ENCODE results near the gene S100B. TPM values are rescaled to one million over a fixed set of nuclear protein-coding genes. Genes with fewer than 3 reads are reported as not detected.

Gene S100B
- total RNA-seq, 1 experiment from 2014 or later, result not detected

DNA sequence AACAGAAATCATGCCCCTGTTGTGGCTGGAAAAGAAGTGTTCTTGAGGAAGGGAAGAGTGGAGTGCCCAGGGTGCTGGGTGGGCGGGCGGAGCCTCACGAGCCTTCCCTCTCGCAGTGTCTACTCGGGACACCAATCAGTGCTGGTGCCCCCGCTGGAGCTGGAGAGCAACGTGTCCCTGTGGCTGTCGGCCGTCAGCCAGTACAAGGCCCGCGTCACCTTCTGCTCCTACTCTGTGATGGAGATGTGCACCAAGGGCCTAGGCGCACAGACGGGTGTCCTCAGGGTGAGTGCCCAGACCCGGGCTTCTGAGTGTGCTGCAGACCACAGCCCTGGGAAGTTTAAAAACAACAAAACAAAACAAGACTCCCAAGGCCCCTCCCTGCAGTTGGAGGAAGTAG, 47.4 kb downstream of the S100B start:
- DNase-seq (ENCODE audit: low read depth in 1 of 2, low spot score in 2 of 2), result peak in 1 of 2 experiments; percentile 35
- Histone ChIP-seq H3K4me3 (no peak overlapping the region), H3K36me3 (peaks cover 78% of the 10 kb centered on the region), H3K27me3 (replicated peaks) (no peaks in the 10 kb centered on the region), H3K9me3 (replicated peaks) (no peaks in the 10 kb centered on the region), H3K4me1 (replicated peaks) (no peaks in the 10 kb centered on the region), H3K27ac (no peak overlapping the region)

DNA sequence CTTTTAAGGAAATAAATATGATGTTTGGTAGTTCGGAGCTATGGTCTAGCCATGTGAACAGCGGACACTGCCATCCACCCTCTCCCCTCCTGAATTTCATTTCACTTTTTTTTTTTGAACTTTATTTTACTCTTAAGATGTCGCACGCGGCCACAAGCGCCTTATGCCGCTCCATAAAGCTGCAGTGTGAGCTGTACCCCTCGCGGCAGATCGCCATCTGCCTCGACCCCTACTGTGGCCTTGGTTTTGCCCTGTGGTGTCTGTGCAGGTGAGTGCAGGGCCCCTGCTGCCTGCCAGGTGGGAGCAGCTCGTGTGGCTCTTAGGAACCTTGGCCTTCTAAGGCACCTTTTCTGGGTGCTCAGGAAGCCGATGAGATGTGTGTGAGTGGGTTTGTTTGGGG, 48.1 kb downstream of the S100B start:
- DNase-seq (ENCODE audit: low read depth in 1 of 2, low spot score in 2 of 2), result no peak
- Histone ChIP-seq H3K4me3 (no peak overlapping the region), H3K36me3 (peaks cover 80% of the 10 kb centered on the region), H3K27ac (no peak overlapping the region), H3K4me1 (replicated peaks) (no peaks in the 10 kb centered on the region), H3K9me3 (replicated peaks) (no peaks in the 10 kb centered on the region), H3K27me3 (replicated peaks) (no peaks in the 10 kb centered on the region)

DNA sequence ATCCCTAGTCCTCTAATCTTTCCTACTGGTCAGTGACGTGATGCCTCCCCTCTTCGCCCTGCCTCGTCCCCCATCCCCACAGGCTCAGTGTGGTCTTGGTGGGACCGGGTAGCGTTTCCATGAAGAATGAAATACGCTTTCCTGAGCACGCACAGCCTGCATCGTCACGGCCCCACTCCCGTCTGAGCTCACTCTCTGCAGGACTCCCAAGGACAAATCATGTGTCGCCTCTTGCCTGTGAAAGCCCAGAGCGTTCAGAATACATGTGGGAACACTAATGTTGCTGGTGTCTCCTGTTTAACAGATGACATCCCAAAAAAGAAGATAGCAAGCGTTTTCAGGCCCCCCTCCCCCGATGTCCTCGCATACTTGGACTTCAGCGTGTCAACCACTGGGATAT, 49.2 kb downstream of the S100B start:
- peak in 1 of 2 experiments; percentile 31 for DNase-seq (ENCODE audit: low read depth in 1 of 2, low spot score in 2 of 2)
- Histone ChIP-seq H3K27me3 (replicated peaks) (no peaks in the 10 kb centered on the region), H3K27ac (no peak overlapping the region), H3K4me1 (replicated peaks) (no peaks in the 10 kb centered on the region), H3K9me3 (replicated peaks) (no peaks in the 10 kb centered on the region), H3K36me3 (peaks cover 77% of the 10 kb centered on the region), H3K4me3 (no peak overlapping the region)

DNA sequence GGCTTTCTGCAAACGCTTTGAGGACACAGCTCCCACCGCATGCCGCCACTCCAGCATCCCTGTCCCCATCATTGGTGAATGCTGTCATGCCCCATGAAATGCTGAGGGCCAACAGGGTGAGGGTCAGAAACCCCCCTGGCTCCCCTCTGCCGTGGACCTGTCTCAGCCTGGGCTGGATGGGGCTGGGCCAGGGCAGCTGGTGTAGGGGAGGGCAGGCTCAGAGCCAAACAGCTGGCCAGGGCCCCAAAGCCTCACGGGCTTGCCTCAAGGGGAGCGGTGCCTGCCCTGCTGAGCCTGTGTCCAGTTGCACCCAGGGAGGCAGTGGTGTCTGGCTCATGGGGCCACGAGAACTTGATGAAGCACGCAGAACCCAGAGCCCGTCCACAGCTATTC, 49.7 kb downstream of the S100B start:
- Histone ChIP-seq H3K36me3 (peaks cover 77% of the 10 kb centered on the region), H3K27ac (no peak overlapping the region), H3K4me3 (no peak overlapping the region), H3K27me3 (replicated peaks) (no peaks in the 10 kb centered on the region), H3K4me1 (replicated peaks) (no peaks in the 10 kb centered on the region), H3K9me3 (replicated peaks) (no peaks in the 10 kb centered on the region)
- DNase-seq (ENCODE audit: low read depth in 1 of 2, low spot score in 2 of 2), result peak in 1 of 2 experiments; percentile 26

DNA sequence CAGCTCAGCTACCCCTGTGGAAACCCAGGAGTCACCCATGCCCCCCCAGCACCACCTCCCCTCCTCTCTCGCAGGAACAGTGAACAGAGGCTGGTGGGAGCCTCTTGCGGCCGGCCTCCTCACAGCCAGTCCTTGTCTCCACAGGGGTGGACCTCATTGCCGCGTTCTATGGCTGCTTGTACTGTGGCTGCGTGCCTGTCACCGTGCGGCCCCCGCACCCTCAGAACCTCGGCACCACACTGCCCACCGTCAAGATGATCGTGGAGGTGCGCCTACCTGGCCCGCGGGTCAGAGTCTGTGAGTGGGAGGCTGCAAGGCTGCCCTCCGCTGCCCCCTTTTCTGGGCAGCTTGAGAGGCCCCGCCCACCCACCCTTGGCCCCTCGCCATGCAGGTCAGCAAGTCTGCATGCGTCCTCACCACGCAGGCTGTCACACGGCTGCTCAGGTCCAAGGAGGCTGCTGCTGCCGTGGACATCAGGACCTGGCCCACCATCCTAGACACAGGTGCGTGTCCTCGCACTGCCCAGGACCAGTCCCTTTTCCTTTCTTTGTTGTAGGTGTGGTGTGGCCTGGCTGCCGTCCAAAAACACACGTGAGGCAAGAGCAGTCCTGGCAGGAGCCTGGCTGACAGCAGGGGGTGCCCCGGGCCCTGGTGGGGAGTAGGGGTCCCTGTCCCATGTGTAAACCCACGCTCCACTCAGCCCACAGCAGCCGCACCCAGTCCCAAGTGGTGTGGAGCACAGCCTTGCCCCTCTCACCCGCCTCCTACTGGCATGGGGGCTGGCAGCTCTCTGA, 50.3 kb downstream of the S100B start:
- Histone ChIP-seq H3K27ac (no peak overlapping the region), H3K4me1 (replicated peaks) (no peaks in the 10 kb centered on the region), H3K4me3 (no peak overlapping the region), H3K9me3 (replicated peaks) (no peaks in the 10 kb centered on the region), H3K27me3 (replicated peaks) (no peaks in the 10 kb centered on the region), H3K36me3 (peaks cover 77% of the 10 kb centered on the region)
- peak in 1 of 2 experiments; percentile 45 for DNase-seq (ENCODE audit: low read depth in 1 of 2, low spot score in 2 of 2)

DNA sequence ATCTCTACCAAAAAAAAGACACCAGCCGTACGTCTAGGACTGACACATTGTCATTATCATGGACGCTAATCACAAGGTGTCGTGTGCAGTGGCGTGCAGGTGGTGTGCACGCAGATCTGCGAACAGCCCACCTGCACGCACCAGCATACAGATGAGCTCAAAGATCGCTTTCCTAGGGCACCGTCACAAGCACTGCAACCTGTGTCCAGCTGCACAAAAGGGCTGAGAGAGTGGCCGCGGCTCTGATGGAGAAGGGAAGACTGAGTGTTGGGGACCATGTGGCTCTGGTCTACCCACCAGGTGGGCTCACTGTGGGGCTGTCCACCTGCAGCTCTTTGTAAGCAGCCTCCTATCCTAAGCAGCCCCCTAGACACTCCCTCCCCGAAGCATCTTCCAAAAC, 50.9 kb downstream of the S100B start:
- no peaks in the 10 kb centered on the region for H3K9me3 ChIP-seq (replicated peaks)
- no peak overlapping the region for H3K27ac ChIP-seq
- no peak for DNase-seq (ENCODE audit: low read depth in 1 of 2, low spot score in 2 of 2)
- no peaks in the 10 kb centered on the region for H3K4me1 ChIP-seq (replicated peaks)
- H3K36me3 ChIP-seq, result peaks cover 76% of the 10 kb centered on the region
- no peaks in the 10 kb centered on the region for H3K27me3 ChIP-seq (replicated peaks)
- no peak overlapping the region for H3K4me3 ChIP-seq

DNA sequence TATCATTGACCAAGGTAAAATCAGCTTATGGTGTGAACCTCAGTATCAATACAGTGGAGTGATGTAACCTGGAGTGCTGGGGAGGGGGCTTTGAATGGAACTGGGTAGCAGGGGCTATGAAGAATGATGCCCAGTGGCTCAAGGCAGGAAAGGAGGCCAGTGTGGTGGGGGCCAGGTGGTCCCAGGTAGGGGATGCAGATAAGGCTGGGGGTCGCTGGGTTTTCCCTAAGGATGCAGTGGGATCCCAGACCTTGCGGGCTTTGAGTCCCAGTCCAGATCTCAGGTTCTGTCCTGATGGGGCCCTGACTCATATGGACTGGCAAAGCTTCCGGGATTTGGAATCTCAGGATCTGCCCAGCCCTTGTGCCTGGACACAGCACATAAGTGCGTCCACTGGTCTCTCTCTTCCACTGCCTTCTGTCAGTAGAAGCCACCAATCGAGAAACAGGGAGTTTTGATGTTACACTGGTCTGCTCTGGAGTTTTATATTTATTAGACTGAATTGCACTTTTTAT, 52.0 kb downstream of the S100B start:
- no peak overlapping the region for H3K4me3 ChIP-seq
- no peak overlapping the region for H3K27ac ChIP-seq
- H3K27me3 ChIP-seq (replicated peaks), result no peaks in the 10 kb centered on the region
- H3K4me1 ChIP-seq (replicated peaks), result no peaks in the 10 kb centered on the region
- no peak for DNase-seq (ENCODE audit: low read depth in 1 of 2, low spot score in 2 of 2)
- H3K9me3 ChIP-seq (replicated peaks), result no peaks in the 10 kb centered on the region
- H3K36me3 ChIP-seq, result peaks cover 84% of the 10 kb centered on the region

DNA sequence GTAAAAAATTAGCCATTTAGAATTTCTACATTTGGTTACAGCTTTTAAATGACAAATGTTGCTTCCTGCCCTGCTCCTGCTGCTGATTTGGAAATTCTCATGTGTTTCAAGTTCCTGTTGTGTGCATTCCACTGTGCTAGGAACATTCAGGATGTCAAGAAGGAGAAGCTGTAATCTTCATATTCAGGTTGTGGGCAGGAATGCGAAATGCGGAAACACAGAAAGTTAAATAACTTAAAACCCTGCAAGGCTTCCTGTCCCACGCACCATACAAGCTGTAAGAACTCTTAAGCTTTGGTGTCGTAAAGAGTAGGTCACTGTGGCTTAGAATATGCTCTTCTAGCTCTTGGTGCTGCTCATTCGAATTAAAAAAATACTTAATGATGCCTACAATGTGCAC, 52.6 kb downstream of the S100B start:
- no peaks in the 10 kb centered on the region for H3K9me3 ChIP-seq (replicated peaks)
- no peaks in the 10 kb centered on the region for H3K27me3 ChIP-seq (replicated peaks)
- DNase-seq (ENCODE audit: low read depth in 1 of 2, low spot score in 2 of 2), result no peak
- H3K36me3 ChIP-seq, result peaks cover 80% of the 10 kb centered on the region
- H3K4me3 ChIP-seq, result no peak overlapping the region
- no peak overlapping the region for H3K27ac ChIP-seq
- no peaks in the 10 kb centered on the region for H3K4me1 ChIP-seq (replicated peaks)

DNA sequence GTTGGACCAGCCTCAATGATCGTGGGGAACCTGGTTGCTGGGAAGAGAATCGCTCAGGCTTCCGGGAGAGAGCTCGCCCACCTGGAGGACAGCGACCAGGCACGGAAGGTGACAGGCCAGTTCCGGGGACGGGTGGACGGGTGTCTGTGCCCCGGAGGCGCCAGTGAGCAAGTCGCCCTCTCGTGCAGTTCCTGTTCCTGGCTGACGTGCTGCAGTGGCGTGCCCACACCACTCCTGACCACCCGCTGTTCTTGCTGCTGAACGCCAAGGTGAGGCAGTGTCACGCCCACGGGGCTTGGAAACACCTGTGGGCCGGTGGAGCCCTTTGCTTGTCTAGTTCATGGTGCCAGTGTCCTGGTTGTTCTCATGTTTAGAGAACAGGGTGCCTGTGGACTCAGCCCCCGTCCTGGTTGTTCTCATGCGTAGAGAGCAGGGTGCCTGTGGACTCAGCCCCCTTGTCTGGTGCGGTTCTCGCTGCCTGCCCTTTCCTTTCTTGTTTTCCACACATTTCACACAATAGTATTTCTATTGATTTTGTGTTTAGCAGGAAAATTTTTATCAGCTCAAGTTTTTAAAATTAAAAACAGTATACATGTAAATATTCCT, 53.1 kb downstream of the S100B start:
- peak in 1 of 2 experiments; percentile 33 for DNase-seq (ENCODE audit: low read depth in 1 of 2, low spot score in 2 of 2)
- H3K9me3 ChIP-seq (replicated peaks), result no peaks in the 10 kb centered on the region
- H3K27me3 ChIP-seq (replicated peaks), result no peaks in the 10 kb centered on the region
- H3K4me1 ChIP-seq (replicated peaks), result no peaks in the 10 kb centered on the region
- H3K27ac ChIP-seq, result no peak overlapping the region
- H3K4me3 ChIP-seq, result no peak overlapping the region
- H3K36me3 ChIP-seq, result peaks cover 80% of the 10 kb centered on the region

DNA sequence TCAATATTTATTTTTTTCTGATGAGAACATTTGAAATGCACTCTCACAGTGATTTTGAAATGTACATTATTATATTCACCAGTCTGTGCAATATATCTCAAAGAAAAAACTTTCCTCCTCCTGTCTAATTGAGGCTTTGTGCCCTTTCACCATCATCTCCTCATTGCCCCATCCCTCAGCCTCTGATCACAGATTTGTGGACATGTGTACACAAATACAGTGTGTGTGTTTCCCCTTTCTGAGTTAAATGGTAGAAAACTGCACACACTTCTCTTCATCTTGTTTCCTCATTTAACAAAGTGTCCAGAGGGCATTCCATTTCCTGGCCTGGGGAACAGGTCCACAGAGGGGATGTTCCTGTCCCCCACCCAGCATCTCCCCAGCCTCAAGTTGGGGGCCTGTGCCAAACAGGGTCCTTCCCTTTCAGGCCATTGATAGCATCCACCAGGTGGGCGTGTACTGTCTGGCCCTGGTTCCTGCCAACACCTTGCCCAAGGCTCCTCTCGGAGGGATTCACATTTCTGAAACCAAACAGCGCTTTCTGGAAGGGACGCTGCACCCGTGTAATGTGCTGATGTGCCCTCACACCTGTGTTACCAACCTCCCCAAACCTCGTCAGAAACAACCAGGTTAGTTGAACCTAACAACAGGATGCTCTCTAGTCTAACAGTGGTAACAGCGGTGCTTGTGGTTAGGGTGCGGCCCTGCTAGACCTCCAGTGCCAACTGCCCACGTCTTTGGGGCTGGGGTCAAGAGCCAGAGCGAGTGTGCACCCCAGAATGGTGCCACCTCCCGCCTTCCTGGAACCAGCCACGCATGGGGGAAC, 54.6 kb downstream of the S100B start:
- no peaks in the 10 kb centered on the region for H3K4me1 ChIP-seq (replicated peaks)
- H3K9me3 ChIP-seq (replicated peaks), result no peaks in the 10 kb centered on the region
- H3K36me3 ChIP-seq, result peaks cover 86% of the 10 kb centered on the region
- H3K27ac ChIP-seq, result no peak overlapping the region
- no peaks in the 10 kb centered on the region for H3K27me3 ChIP-seq (replicated peaks)
- H3K4me3 ChIP-seq, result no peak overlapping the region
- no peak for DNase-seq (ENCODE audit: low read depth in 1 of 2, low spot score in 2 of 2)

DNA sequence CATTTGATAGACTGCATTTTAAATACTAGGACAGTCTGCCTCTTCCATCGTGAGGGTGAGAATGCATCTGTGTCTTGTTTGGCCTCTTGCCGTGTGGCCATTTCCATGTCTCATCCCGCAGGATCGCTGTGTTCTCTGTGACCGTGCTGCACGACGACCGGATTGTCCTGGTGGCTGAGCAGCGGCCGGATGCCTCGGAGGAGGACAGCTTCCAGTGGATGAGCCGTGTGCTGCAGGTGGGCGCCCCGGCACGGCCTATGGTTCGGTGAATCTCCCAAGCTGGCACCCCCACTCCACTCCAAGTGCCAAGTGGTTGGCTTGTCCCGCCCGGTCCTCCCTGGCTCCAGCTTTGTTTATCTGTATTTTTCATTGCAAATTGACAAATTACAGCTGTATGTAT, 55.2 kb downstream of the S100B start:
- Histone ChIP-seq H3K4me3 (no peak overlapping the region), H3K27ac (no peak overlapping the region), H3K4me1 (replicated peaks) (no peaks in the 10 kb centered on the region), H3K9me3 (replicated peaks) (no peaks in the 10 kb centered on the region), H3K27me3 (replicated peaks) (no peaks in the 10 kb centered on the region), H3K36me3 (peaks cover 85% of the 10 kb centered on the region)
- peak in 1 of 2 experiments; percentile 28 for DNase-seq (ENCODE audit: low read depth in 1 of 2, low spot score in 2 of 2)

Data from SJSA1 (cell line).